Stimulated activated CD4-positive, alpha-beta T cell treated with anti-CD3 and anti-CD28 coated beads, Interleukin-2, amount 100 ng/mL, for 48 hours (primary cell): Measurements from ENCODE around the gene KLHDC8B.
"Not testable (repeated sequence)": the region's sequence is repeated elsewhere in the genome, so short reads cannot be mapped to it uniquely, and the experiment has no call there.

Experiments used
- DNase-seq, 2 donors: peaks; one replicate each; pipeline ENCODE4 v3.0.0-alpha.2; 2020

The KLHDC8B gene

GRCh38 chr3:49198161-49198560 is 26.8 kb downstream of the KLHDC8B start:
- no peak for DNase-seq

- DNase-seq, result no peak
These were observed 27.3 kb downstream of the KLHDC8B start for GRCh38 chr3:49198611-49199230.

- peak; percentile 1 to 4 for DNase-seq
These were observed 28.0 kb downstream of the KLHDC8B start for GRCh38 chr3:49199239-49199899.

- DNase-seq, result no peak
These were observed 28.5 kb downstream of the KLHDC8B start for GRCh38 chr3:49199900-49200281.

GRCh38 chr3:49213541-49213943 is 42.1 kb downstream of the KLHDC8B start:
- DNase-seq, result no peak

- DNase-seq, result no peak
These were observed 42.6 kb downstream of the KLHDC8B start for GRCh38 chr3:49213998-49214397.

- DNase-seq, result not testable (repeated sequence)
These were observed 45.3 kb downstream of the KLHDC8B start for GRCh38 chr3:49216687-49217086.

GRCh38 chr3:49217108-49217507 is 45.7 kb downstream of the KLHDC8B start:
- not testable (repeated sequence) for DNase-seq

GRCh38 chr3:49217688-49218470 is 46.5 kb downstream of the KLHDC8B start:
- no peak for DNase-seq

GRCh38 chr3:49218471-49218989 is 47.1 kb downstream of the KLHDC8B start:
- not testable (repeated sequence) for DNase-seq

GRCh38 chr3:49219132-49219531 is 47.7 kb downstream of the KLHDC8B start:
- no peak for DNase-seq

- DNase-seq, result not testable (repeated sequence)
These were observed 49.7 kb downstream of the KLHDC8B start for GRCh38 chr3:49220985-49221563.

- DNase-seq, result no peak
These were observed 50.6 kb downstream of the KLHDC8B start for GRCh38 chr3:49222002-49222401.
